LoVo (cell line): ENCODE measurements around the gene DDX10.

Source experiments
- DNase-seq: peaks from one replicate; pipeline ENCODE4 v3.0.0-alpha.2; 2016; ENCODE audit warnings: low spot score

The DDX10 gene

GRCh38 chr11:108872781-108873291 lies 208.0 kb downstream of the DDX10 start:
- DNase-seq: no peak

DNA sequence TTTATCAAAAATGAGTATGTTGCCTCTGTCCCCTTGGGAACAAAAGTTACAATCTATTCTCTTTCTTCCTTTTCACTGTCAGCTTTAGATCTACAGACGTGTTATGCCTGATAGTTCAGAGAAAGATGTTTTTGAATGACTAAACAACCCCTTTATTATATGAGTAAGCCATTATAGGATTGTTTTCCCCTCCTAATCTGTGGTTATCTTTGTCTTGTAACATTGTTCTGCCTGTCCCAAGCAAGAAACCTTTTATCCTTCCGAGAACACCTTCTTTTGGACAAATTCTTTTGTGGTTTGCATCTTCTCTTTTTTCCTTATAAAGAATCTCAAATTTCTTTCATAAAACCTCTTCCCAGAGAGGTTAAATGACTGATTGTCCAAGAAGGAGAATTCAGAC lies 208.4 kb downstream of the DDX10 start:
- no peak for DNase-seq

DNA sequence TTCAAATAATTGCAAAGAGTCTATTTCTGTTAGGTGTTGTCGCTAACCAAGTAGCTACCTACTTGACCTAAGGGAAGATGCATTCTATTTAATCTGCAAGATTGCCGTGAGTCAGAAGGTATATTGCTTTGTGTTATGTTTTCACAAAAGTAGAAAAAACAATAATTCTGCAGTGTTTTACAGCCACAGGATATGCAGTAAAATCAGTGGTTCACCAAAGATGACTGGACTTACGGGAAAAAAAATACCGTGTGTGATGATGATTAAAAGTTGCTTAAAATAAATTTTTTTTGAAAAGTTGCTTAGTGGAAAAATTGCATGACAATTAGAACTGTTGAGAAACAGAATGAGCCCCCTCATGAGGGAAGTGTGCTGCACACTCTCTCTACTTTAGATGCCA lies 209.1 kb downstream of the DDX10 start:
- no peak for DNase-seq

GRCh38 chr11:108875134-108875533 lies 210.3 kb downstream of the DDX10 start:
- DNase-seq: no peak

- DNase-seq: no peak
Observed at GRCh38 chr11:108877178-108877577, 212.3 kb downstream of the DDX10 start.

DNA sequence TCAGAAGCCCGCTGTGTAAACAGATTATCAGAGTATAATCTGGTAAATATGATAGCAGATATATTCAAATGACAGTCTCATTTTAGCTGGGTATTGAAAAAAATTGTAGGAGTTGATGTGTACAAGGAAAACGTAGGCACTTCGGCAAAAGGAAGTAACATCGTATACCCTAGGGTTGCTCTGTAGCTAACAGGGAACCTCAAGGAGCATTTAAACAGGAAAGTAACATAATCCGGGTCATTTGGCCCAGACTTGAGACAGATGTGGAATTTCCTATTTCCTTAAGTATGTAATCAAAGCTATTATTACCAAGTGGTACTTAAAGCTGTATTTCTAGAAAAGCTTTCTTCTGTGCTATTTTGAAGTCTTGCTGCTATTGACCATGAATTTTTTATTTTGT lies 215.6 kb downstream of the DDX10 start:
- no peak for DNase-seq

- no peak for DNase-seq
Observed at GRCh38 chr11:108881131-108881530, 216.3 kb downstream of the DDX10 start.

DNA sequence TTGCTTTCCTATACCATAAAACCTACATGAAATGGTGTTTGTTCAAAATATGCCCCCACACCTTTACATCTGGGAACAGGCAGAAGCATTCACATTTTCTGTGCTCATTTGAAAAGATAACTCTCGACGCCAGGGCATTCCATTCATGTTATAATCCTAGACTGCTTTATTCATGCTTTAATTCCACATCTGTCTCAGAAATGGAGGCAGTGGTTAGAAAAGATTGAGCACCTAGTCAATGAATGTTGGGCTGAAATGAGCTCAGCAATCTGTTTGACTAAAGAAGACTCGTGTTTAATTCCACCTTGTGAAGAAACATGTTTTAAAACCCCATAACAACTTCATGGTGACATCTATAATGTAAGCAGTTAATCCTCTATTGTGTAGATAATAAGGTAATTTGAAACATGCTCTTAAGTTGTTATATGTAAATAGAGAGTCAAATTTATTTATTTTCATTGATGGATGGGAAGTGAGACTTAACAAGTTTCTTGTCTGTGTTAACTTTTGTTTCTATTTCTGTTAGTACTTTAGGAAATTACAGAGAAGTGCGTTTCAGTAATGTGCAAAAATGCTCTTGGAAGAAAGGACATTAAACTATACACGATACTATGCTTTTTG lies 217.5 kb downstream of the DDX10 start:
- DNase-seq: no peak

DNA sequence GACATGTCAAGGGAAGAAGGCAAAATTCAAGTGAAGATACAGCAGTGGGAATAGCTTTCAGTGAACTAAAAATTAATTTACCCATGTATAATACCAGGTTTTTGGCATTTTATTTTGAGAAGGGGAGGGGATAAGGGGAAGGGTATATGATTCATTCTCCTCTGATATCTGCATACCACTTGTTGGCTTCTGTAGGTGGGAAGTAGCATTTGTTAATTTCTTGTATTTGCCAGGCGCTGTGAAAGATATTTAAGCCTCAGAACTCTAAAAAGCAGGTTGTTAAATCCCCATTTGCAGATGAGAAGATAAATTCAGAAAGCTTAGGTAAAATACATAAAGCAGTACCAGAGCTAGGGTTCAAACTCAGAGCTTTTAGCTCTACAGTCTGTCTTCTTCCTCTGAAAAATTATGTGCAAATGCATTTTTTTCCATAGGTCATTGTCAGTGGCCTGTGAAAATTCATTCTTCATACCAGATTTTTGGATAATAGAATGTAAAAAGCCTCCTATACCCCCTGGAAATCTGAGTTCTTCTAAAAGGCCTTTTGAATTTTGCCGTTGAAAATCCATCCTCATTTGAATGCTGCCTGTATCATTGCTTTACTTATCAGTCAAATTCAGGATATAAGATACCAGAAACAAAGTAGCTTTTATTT lies 221.3 kb downstream of the DDX10 start:
- DNase-seq: no peak

DNA sequence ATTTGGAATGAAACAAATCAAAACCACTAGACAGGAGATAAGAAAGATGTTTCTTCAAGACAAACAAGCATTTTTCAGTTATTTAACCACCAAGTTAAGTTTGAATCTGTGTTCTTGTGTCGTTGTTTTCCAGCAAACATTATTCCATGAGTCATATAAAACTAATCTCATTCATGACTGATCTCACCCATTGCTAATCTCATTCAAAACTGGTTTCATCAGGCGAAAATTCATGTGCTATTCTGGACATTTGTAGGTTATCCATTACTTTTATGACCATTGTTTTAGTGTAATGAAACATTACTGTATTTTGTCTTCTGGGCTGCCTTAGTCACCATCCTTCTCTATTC lies 221.8 kb downstream of the DDX10 start:
- no peak for DNase-seq

DNA sequence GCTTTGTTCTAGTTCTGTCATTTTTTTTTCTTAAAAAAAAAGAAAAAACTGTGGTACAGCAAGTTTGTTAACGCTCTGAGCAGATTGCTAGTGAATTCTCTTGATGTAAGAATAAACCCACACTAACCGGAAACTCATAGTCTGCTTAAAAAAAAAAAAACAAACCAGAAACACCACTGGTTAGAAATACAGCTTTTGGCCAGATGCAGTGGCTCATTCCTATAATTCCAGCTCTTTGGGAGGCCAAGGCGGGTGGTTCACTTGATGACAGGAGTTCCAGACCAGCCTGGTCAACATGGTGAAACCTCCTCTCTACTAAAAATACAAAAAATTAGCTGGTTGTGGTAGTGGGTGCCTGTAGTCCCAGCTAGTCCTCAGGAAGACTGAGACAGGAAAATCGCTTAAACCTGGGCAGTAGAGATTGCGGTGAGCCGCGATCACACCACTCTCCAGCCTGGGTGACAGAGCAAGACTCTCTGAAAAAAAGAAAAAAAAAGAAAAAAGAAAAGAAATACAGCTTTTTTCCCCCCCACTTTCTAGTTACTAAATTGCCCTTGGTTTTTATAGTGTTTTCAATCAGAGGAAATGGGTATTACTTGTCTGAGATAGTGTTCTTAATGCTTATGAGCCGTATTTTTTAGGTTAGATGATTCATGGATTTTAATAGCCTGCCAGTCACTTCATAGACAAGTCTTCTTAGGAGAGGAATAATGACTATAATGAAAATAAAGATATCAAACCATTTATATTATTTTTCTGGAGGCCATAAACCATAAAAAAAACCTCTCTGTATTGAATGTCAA lies 222.8 kb downstream of the DDX10 start:
- no peak for DNase-seq

DNA sequence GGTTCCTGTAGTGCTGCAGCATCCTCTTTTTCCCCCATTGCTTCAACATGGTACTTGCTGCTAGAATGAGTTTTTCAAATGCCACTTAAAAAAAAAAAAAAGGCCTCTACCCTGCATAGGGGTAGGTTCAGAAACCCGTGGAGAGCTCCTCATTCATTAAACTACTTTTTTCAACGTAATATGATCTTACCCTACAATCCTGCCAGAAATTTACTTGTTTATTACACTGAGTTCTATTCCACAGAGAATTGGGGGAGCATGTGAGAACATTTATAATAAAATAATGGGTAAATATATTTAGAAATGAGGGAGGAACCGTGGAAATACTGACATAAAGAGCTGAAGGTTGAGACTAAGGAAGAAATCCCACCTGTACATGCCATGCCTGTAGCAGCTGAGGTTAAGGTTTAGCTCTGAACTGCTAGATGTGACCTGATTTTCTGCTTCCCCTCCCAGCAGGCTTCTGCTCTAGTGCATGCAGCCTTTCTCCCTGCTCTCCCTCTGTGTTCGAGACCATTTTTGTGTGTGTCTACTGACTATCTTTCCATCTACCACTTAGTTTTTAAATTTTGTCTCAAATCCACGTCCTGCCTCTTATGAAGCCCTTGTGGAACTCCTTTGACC lies 225.7 kb downstream of the DDX10 start:
- no peak for DNase-seq

- no peak for DNase-seq
Observed at GRCh38 chr11:108891143-108891542, 226.3 kb downstream of the DDX10 start.

DNA sequence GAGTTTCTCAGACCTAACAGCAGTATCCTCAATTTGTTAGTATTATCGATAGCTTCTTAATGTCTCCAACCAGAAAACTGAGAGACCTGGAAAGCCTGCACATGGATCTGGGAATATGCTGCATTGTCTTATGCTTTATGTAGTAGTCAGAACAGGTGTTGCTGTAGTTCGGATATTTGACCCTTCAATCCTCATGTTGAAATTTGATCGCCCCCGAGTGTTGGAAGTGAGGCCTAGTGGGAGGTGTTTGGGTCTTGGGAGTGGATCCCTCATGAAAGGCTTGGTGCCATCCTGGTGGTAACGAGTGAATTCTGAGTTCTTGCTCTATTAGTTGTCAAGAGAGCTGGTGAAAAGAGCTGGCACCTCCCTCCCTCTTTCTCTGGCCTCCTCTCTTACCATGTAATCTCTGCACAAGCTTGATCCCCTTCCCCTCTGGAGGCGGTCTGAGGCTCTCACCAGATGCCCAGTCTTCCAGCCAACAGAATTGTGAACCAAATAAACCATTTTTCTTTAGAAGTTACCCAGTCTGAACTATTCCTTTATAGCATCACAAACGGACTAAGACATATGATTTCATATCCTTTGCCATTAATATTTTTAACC lies 227.1 kb downstream of the DDX10 start:
- no peak for DNase-seq

GRCh38 chr11:108895579-108896480 lies 231.0 kb downstream of the DDX10 start:
- peak; percentile 73 for DNase-seq

- peak; percentile 49 for DNase-seq
Observed at GRCh38 chr11:108897071-108897481, 232.2 kb downstream of the DDX10 start.

DNA sequence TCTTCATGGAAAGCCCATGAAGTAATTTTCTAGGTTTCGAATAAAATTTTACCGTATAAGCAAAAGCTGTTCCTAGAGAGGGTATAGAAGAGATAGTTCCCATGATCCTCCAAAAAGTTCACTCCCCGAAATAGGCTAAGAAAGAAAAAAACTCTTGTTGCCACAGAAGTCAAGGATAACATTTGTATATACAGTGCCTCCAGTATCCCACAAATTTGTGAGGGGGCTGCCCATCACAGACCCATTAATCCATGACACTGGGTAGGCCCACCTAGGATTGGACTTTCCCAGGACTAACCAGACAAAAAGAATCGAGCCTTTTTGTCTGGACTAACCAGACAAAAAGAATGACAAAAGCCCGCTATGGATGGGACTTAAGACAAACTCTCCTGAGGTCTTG lies 233.0 kb downstream of the DDX10 start:
- no peak for DNase-seq

GRCh38 chr11:108901359-108901758 lies 236.5 kb downstream of the DDX10 start:
- DNase-seq: no peak

- DNase-seq: no peak
Observed at GRCh38 chr11:108902027-108902469, 237.2 kb downstream of the DDX10 start.

GRCh38 chr11:108904480-108904879 lies 239.6 kb downstream of the DDX10 start:
- no peak for DNase-seq

DNA sequence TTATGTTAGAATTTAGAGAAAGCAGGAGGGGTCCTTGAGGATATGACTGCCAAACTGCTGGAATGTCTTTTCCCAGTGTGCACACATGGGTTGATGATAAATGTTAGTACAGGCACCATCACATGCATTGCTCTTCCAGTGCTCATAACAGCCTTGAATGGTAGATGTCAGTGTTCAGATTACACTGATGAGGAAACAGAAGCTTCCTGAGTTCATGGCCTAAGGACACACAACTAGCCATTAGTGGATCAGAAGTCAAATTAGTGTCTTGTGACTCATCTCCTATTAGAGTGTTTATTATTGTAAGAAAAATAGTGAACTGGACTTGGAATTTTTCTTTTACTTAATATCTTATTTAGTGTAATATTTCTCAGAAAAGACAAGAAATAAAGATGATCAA lies 241.5 kb downstream of the DDX10 start:
- no peak for DNase-seq
